SH-SY5Y (cell line): ENCODE data around the gene DDX42.

Experiments
- GATA2 ChIP-seq: IDR thresholded peaks from 2 replicates; pipeline ENCODE4 v1.6.1; 2011; ENCODE audit warnings: mild to moderate bottlenecking, low read depth, low read length
- GATA3 ChIP-seq: IDR thresholded peaks from 2 replicates; pipeline ENCODE4 v1.6.1; 2011; ENCODE audit warnings: low read depth, mild to moderate bottlenecking, low read length, moderate library complexity

DNA sequence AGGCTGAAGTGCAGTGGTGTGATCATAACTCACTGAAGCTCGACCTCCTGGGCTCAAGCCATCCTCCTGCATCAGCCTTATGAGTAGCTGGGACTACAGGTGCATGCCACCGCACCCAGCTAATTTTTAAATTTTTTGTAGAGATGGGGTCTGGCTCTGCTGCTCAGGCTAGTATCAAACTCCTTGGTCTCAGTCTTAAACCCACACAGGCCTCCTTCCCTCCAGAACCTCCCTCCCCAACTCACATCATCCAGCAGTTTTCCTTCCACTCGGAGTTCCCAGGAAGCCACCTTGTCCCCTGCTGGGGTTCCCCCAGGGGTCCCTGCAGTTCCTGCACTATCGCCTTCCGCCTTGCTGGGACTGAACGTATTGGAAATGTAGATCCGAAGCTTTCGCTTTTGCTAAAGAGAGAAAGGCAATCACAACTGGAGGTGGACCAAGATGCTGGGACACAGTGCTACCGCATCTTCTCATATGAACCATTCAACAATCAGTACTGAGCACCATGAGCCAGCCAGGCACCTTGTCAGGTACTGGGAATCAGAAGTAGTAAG, 61.3 kb downstream of the DDX42 start:
- no peak for TF ChIP-seq GATA2
- no peak for TF ChIP-seq GATA3
